HepG2 (cell line): ENCODE measurements around the gene AASDHPPT. TPM values are rescaled to one million over a fixed set of nuclear protein-coding genes. Genes with fewer than 3 reads are reported as not detected.

Source experiments
- ATAC-seq: fragments of 200-7000 bp; cut with Tn5 transposase; 3 replicates; pipeline ENCODE4 v1.9.1; 2020; ENCODE audit warnings: mild to moderate bottlenecking, moderate library complexity
- BruUV-seq: library from RNA; stranded (reverse); fragments of 400-500 nt; replicated peaks from 2 replicates; lab custom pipeline; 2021; lab: Mats Ljungman, UMichigan
- CTCF ChIA-PET: fragments of 300-600 bp; formaldehyde crosslinking; extraction: SDS; loops from one replicate; lab custom pipeline; 2021; ENCODE audit warnings: low total read pairs, inconsistent platforms, low intra/inter-chr PET ratio; lab: Yijun Ruan, JAX
- POLR2A ChIA-PET: fragments of 350-600 bp; sonication (Branson Sonifier 250); formaldehyde crosslinking; loops from one replicate; lab custom pipeline; 2020; ENCODE audit warnings: antibody characterized with exemption, inconsistent platforms; lab: Yijun Ruan, JAX
- DNase-seq: peaks from one replicate; pipeline ENCODE4 v3.0.0-alpha.2; 2015; ENCODE audit warnings: low spot score
- FAIRE-seq: peaks from 3 replicates; lab custom pipeline; 2011; peaks lifted over from hg19 to GRCh38; lab: Jason Lieb, UNC
- H2AFZ ChIP-seq: one replicate; pipeline ENCODE4 v1.6.1; 2011; ENCODE audit warnings: low read length, inconsistent platforms
- H3K27ac ChIP-seq: fragments of 300-600 bp; 3 replicates; pipeline ENCODE4 v1.8.0; 2011; ENCODE audit warnings: mixed run types, mild to moderate bottlenecking, mixed read lengths, low read length, inconsistent platforms; ENCODE audit not compliant: insufficient read depth; ENCODE audit errors: extremely low read length
- H3K27me3 ChIP-seq, 2 experiments: fragments of 200-600 bp in 1 of 2; 2 replicates in 1 of 2; 3 replicates in 1 of 2; pipeline versions ENCODE4 v1.6.0 to v1.8.0; 2011; ENCODE audit warnings: low read length in 2 of 2, mild to moderate bottlenecking in 2 of 2, moderate library complexity in 2 of 2, inconsistent platforms in 1 of 2; ENCODE audit not compliant: insufficient read depth in 2 of 2, control insufficient read depth in 1 of 2
- H3K36me3 ChIP-seq, 2 experiments: fragments of 200-600 bp in 1 of 2; replicated peaks in 1 of 2; 2 replicates in 1 of 2; 3 replicates in 1 of 2; pipeline versions ENCODE4 v1.5.1 to v1.8.0; 2011; ENCODE audit warnings: low read length in 2 of 2, inconsistent platforms in 1 of 2; ENCODE audit not compliant: insufficient read depth in 2 of 2, control insufficient read depth in 1 of 2
- H3K4me1 ChIP-seq: 2 replicates; pipeline ENCODE4 v1.5.1; 2012; ENCODE audit warnings: low read length, inconsistent platforms; ENCODE audit not compliant: insufficient read depth
- H3K4me2 ChIP-seq: 2 replicates; pipeline ENCODE4 v1.6.0; 2011; ENCODE audit warnings: low read depth, low read length, inconsistent platforms
- H3K4me3 ChIP-seq, 3 experiments: fragments of 200-600 bp in 1 of 3; sonication (generic), shearing (Covaris generic) in 1 of 3; replicated peaks in 1 of 3; 2 replicates each; pipeline ENCODE4 v1.5.1; 2011 to 2016; ENCODE audit warnings: low read length in 3 of 3, inconsistent platforms in 2 of 3, low read depth in 2 of 3, mild to moderate bottlenecking in 2 of 3, control low read depth in 1 of 3, mixed read lengths in 1 of 3; ENCODE audit not compliant: insufficient read depth in 1 of 3
- H3K79me2 ChIP-seq: one replicate; pipeline ENCODE4 v1.6.1; 2011; ENCODE audit warnings: low read length, inconsistent platforms; ENCODE audit not compliant: insufficient read depth
- H3K9ac ChIP-seq: 2 replicates; pipeline ENCODE4 v1.6.0; 2011; ENCODE audit warnings: mild to moderate bottlenecking, low read depth, low read length, inconsistent platforms; ENCODE audit not compliant: insufficient read depth
- H3K9me3 ChIP-seq: 2 replicates; pipeline ENCODE4 v1.5.1; 2012; ENCODE audit warnings: mild to moderate bottlenecking, low read length
- H4K20me1 ChIP-seq: 2 replicates; pipeline ENCODE4 v1.6.0; 2011; ENCODE audit warnings: inconsistent platforms, mild to moderate bottlenecking, low read length, moderate library complexity; ENCODE audit not compliant: insufficient read depth
- ARID5B ChIP-seq: IDR thresholded peaks from 2 replicates; pipeline ENCODE4 v1.4.0; 2020; ENCODE audit warnings: mild to moderate bottlenecking, missing genetic modification reagents
- EHMT2 ChIP-seq: fragments of 200-600 bp; sonication (generic); IDR thresholded peaks from 2 replicates; pipeline ENCODE4 v1.7.0; 2017; ENCODE audit warnings: antibody characterized with exemption, low read depth, low read length, borderline replicate concordance
- FOXA1 ChIP-seq, 2 experiments: fragments of 450-650 bp in 1 of 2; sonication (generic) in 1 of 2; formaldehyde crosslinking in 1 of 2; IDR thresholded peaks; 2 replicates each; pipeline versions ENCODE4 v1.4.0 to v1.6.1; 2016 to 2020; ENCODE audit warnings: missing genetic modification reagents in 1 of 2
- FOXP1 ChIP-seq, 2 experiments: fragments of 450-650 bp in 1 of 2; IDR thresholded peaks; 2 replicates each; pipeline ENCODE4 v1.6.1; 2017 to 2018; ENCODE audit warnings: antibody characterized with exemption in 1 of 2
- KLF12 ChIP-seq: sonication (generic); formaldehyde crosslinking; IDR thresholded peaks from 2 replicates; pipeline ENCODE4 v1.4.0; 2020; ENCODE audit warnings: missing genetic modification reagents, borderline replicate concordance
- MBD4 ChIP-seq: IDR thresholded peaks from 2 replicates; pipeline ENCODE4 v1.6.1; 2012; ENCODE audit warnings: low read length, inconsistent platforms, borderline replicate concordance
- RBM22 ChIP-seq: fragments of 200-400 bp; formaldehyde crosslinking; optimal IDR thresholded peaks from 2 replicates; pipeline ENCODE3; 2017; ENCODE audit warnings: mild to moderate bottlenecking, low read length, moderate library complexity
- SAFB2 ChIP-seq: sonication (generic); formaldehyde crosslinking; IDR thresholded peaks from 2 replicates; pipeline ENCODE4 v1.5.1; 2020; ENCODE audit warnings: missing genetic modification reagents, low read depth, mild to moderate bottlenecking, borderline replicate concordance
- STAT5B ChIP-seq: sonication (generic); formaldehyde crosslinking; IDR thresholded peaks from 2 replicates; pipeline ENCODE4 v1.4.0; 2020; ENCODE audit warnings: missing genetic modification reagents
- TFAP4 ChIP-seq: sonication (generic); IDR thresholded peaks from 2 replicates; pipeline ENCODE4 v1.6.1; 2016; ENCODE audit warnings: low read depth, borderline replicate concordance
- ZNF235 ChIP-seq: sonication (generic); formaldehyde crosslinking; IDR thresholded peaks from 2 replicates; pipeline ENCODE4 v1.8.1; 2023; ENCODE audit warnings: mild to moderate bottlenecking, missing genetic modification reagents, borderline replicate concordance
- ZNF292 ChIP-seq: sonication (generic); formaldehyde crosslinking; IDR thresholded peaks from 2 replicates; pipeline ENCODE4 v1.8.1; 2022; ENCODE audit warnings: mild to moderate bottlenecking, low read depth, missing genetic modification reagents, borderline replicate concordance
- ZNF414 ChIP-seq: sonication (generic); formaldehyde crosslinking; IDR thresholded peaks from 2 replicates; pipeline ENCODE4 v1.5.0; 2020; ENCODE audit warnings: missing genetic modification reagents
- ZNF644 ChIP-seq: IDR thresholded peaks from 2 replicates; pipeline ENCODE4 v1.6.1; 2016; ENCODE audit warnings: low read depth
- ZNF670 ChIP-seq: sonication (generic); formaldehyde crosslinking; IDR thresholded peaks from 2 replicates; pipeline ENCODE4 v1.8.0; 2022; ENCODE audit warnings: mild to moderate bottlenecking, missing genetic modification reagents, borderline replicate concordance
- ZNF766 ChIP-seq: sonication (generic); formaldehyde crosslinking; IDR thresholded peaks from 2 replicates; pipeline ENCODE4 v1.5.0; 2020; ENCODE audit warnings: missing genetic modification reagents, borderline replicate concordance
- WGBS: methylation state at CpG from one replicate; pipeline ENCODE4 v1.1.6; 2017; ENCODE audit warnings: low lambda C conversion rate; 5-methylcytosine and 5-hydroxymethylcytosine counted together
- in situ Hi-C: cut with HindIII; loops from 2 replicates; pipeline ENCODE4 v1.10.0; 2017; ENCODE audit warnings: low pct_unique_long_range_greater_than_20kb; ENCODE audit not compliant: extremely low pct_ligation_motif_present
- intact Hi-C: fragments of 100-400 bp; cut with micrococcal nuclease; formaldehyde crosslinking; loops from one replicate; pipeline ENCODE4 v1.10.0; 2022; ENCODE audit not compliant: unreplicated experiment
- polyA plus RNA-seq, 8 experiments: library from polyadenylated mRNA; depleted of rRNA in 3 of 8; stranded (reverse) in 7 of 8; unstranded in 1 of 8; fragments of >200 nt; fragmentation: Illumina TruSeq in 4 of 8; extraction: Trizol in 4 of 8; gene quantifications; 2 replicates each; pipeline versions ENCODE4 v1.2.1 to v1.2.3, GENCODE V29; 2011 to 2016; ENCODE audit warnings: low read depth in 4 of 8, missing spikeins in 1 of 8, mixed read lengths in 1 of 8; ENCODE audit not compliant: insufficient read depth in 1 of 8
- total RNA-seq, 5 experiments: library from RNA; depleted of rRNA; stranded (reverse); fragments of >200 nt; fragmentation: Illumina TruSeq; extraction: Trizol; gene quantifications; 2 replicates each; pipeline ENCODE4 v1.2.3, GENCODE V29; 2016; ENCODE audit warnings: low read depth in 1 of 5

AASDHPPT gene
- total and polyA plus RNA-seq, 2 of the 13 experiments (the other 11 are each of a cell fraction or from before 2014, with no cell fraction given), result 20.2 to 43.7 TPM

- no peak for TF ChIP-seq SAFB2 (CRISPR knock-in tag)
- TF ChIP-seq KLF12 (CRISPR knock-in tag), result no peak
- TF ChIP-seq ZNF235 (CRISPR knock-in tag), result no peak
- no peak for TF ChIP-seq ZNF414 (CRISPR knock-in tag)
Observed at GRCh38 chr11:106092446-106092845, 15.0 kb downstream of the AASDHPPT start (continued).

- Histone ChIP-seq H3K36me3 (peaks cover 12 to 36% of the 10 kb centered on the region in 2 experiments), H3K27ac (no peak overlapping the region), H3K4me1 (peaks cover 9% of the 10 kb centered on the region; the same call in 1 of the 2 replicates), H4K20me1 (no peaks in the 10 kb centered on the region), H3K4me3 (no peak overlapping the region), H3K9me3 (no peaks in the 10 kb centered on the region), H3K27me3 (no peaks in the 10 kb centered on the region), H3K79me2 (no peaks in the 10 kb centered on the region), H3K4me2 (no peak overlapping the region), H3K9ac (no peak overlapping the region), H2AFZ (no peak overlapping the region)
- intact Hi-C loops, result no loop called here
- ATAC-seq, result peak; percentile 65; the same call in 2 of the 3 replicates
- 97% methylated on average over 1 of the region's 1 CpG for WGBS
- peak; percentile 8 for DNase-seq
- no peak for FAIRE-seq
- in situ Hi-C loops, result no loop called here
- POLR2A ChIA-PET, result interaction anchor here (0.7 kb wide), 1 partner anchor 22 kb away, joined by 3 read pairs; the partner anchor contains the start of genes AASDHPPT and KBTBD3
- CTCF ChIA-PET, result no interaction called here
- BruUV-seq, result no TSS peak
- TF ChIP-seq ZNF644 (CRISPR knock-in tag), result peak; percentile 55; the same call in 1 of the 2 replicates
- TF ChIP-seq FOXA1 (IDR thresholded peaks at IDR 0.05), result no peak
- TF ChIP-seq FOXA1 (CRISPR knock-in tag; IDR thresholded peaks at IDR 0.05), result 0 out of 2 replicates have a peak, but pooled peaks have one; percentile 23
- no peak for TF ChIP-seq MBD4
- 0 out of 2 replicates have a peak, but pooled peaks have one; percentile 33 for TF ChIP-seq EHMT2
- TF ChIP-seq TFAP4, result peak; percentile 6; the same call in 1 of the 2 replicates
- no peak for TF ChIP-seq ZNF670 (CRISPR knock-in tag)
- no peak for TF ChIP-seq STAT5B (CRISPR knock-in tag)
- no peak for TF ChIP-seq ZNF766 (CRISPR knock-in tag)
- TF ChIP-seq ARID5B (CRISPR knock-in tag), result peak; percentile 24; the same call in 1 of the 2 replicates
- no peak for TF ChIP-seq RBM22
- TF ChIP-seq FOXP1 (IDR thresholded peaks at IDR 0.05), result no peak
- TF ChIP-seq FOXP1 (CRISPR knock-in tag; IDR thresholded peaks at IDR 0.05), result peak; percentile 67; the same call in 1 of the 2 replicates
- TF ChIP-seq ZNF292 (CRISPR knock-in tag), result no peak
Observed at GRCh38 chr11:106098893-106099553, 21.6 kb downstream of the AASDHPPT start.
